Stomach (tissue), 4 donors: ENCODE measurements around the gene NDC80.

ENCODE experiments used
- CTCF ChIP-seq, 7 experiments: fragments of 450-650 bp in 4 of 7; fragments of 200-600 bp in 3 of 7; sonication (generic) in 3 of 7; IDR thresholded peaks; one replicate each; pipeline ENCODE4 v1.5.1; 2016 to 2019; ENCODE audit warnings: antibody characterized with exemption in 7 of 7, control low read depth in 2 of 7, mild to moderate bottlenecking in 1 of 7
- POLR2AphosphoS5 ChIP-seq, 3 donors: sonication (generic); formaldehyde crosslinking; IDR thresholded peaks; one replicate each; pipeline ENCODE4 v1.6.1; 2016; ENCODE audit warnings: antibody characterized with exemption in 3 of 3

DNA sequence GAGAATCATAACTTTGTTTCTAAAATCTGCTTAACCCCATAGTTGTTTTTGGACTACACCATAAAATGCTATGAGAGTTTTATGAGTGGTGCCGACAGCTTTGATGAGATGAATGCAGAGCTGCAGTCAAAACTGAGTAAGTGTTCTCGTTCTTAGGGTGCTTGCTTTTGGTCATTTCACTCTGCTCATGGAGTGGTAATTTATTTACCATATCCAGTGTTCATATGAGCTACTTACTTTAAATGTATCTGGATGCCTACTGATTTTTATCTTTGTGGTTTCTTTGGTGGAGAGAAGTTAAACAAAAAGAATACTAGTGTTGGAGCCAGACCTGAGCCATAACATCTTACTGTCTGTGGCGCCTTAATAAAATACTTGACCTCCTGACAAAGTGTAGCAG lies 16.4 kb downstream of the NDC80 start:
- no peak for TF ChIP-seq CTCF (IDR thresholded peaks at IDR 0.05)
- TF ChIP-seq POLR2AphosphoS5 (IDR thresholded peaks at IDR 0.05) = no peak
